Nephron (organoid): ENCODE measurements around the gene ASTE1.

Source experiments
- H3K27ac Mint-ChIP-seq, 3 experiments: 2 replicates each; pipeline ENCODE4 v1.8.0; 2020; ENCODE audit warnings: mixed read lengths in 3 of 3, mild to moderate bottlenecking in 2 of 3, moderate library complexity in 1 of 3
- H3K27me3 Mint-ChIP-seq: 2 replicates; pipeline ENCODE4 v1.8.0; 2021; ENCODE audit warnings: low read depth, mild to moderate bottlenecking, moderate library complexity, mixed read lengths
- H3K36me3 Mint-ChIP-seq: 2 replicates; pipeline ENCODE4 v1.8.0; 2020; ENCODE audit warnings: low read depth, mixed read lengths
- H3K4me1 Mint-ChIP-seq: 2 replicates; pipeline ENCODE4 v1.8.0; 2020; ENCODE audit warnings: mixed read lengths
- H3K4me3 Mint-ChIP-seq, 3 experiments: 2 replicates each; pipeline ENCODE4 v1.8.0; 2020; ENCODE audit warnings: mild to moderate bottlenecking in 3 of 3, mixed read lengths in 3 of 3, moderate library complexity in 2 of 3
- H3K9me3 Mint-ChIP-seq: 2 replicates; pipeline ENCODE4 v1.8.0; 2020; ENCODE audit warnings: mixed read lengths
- TF ChIP-seq, protein P1 (sequence below), 3 experiments: fragments of 200-600 bp; sonication (generic); IDR thresholded peaks; one replicate each; pipeline ENCODE4 v1.5.0; 2021; ENCODE audit warnings: antibody characterized with exemption in 3 of 3; ENCODE audit not compliant: unreplicated experiment in 3 of 3

The ASTE1 gene, protein sequence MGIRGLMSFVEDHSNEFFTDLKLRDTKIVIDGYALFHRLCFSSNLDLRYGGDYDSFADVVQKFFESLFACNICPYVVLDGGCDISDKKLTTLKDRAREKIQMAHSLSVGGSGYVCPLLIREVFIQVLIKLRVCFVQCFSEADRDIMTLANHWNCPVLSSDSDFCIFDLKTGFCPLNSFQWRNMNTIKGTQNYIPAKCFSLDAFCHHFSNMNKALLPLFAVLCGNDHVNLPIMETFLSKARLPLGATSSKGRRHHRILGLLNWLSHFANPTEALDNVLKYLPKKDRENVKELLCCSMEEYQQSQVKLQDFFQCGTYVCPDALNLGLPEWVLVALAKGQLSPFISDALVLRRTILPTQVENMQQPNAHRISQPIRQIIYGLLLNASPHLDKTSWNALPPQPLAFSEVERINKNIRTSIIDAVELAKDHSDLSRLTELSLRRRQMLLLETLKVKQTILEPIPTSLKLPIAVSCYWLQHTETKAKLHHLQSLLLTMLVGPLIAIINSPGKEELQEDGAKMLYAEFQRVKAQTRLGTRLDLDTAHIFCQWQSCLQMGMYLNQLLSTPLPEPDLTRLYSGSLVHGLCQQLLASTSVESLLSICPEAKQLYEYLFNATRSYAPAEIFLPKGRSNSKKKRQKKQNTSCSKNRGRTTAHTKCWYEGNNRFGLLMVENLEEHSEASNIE

DNA sequence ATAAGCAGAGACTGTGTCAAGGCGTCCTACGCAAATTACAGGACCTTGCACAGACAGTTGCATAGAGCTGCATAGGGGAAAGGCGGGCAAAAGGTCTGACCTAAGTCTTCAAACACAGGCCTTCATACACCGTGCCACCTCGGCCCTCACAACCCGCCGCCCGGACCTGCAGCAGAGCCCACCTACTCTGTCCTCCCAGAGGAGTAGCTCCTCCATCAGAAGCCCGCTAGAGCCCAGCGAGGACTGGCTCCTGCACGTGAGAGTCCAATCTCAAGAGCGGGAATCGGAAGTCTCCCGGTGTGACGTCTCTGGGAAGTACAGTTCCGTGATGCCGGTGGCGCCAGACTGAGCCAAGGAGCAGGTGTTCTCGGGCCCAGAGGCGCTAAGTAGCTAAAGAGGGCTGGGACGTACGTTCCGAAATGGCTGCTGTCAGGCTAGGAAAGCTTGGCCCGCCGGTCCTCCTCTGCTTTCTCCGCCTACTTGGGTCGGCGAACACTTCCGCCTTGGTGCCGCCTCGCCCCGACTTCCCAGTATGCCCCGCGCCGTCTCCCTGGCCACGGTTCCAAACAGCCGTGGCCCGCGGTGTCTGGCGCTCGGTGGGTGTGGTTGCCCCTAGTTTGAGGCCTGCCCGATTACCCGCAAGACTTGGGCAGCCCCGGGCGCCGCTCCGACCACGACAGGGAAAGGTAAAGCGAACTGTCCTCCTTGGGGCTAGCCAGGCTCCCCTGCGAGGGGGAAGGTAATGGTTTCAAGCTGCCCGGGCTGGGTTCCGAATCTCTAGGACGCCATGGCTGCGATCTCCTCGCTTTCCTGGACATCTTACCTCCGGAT lies at the start of gene ASTE1, which contains the start of gene NEK11:
TSS of gene ASTE1 (minus strand) at position 505 of the 831 bp plus-strand sequence. CDS start 1,519 bp downstream, outside the sequence.
TSS of gene NEK11 (plus strand) at position 557 of the 831 bp plus-strand sequence. CDS start 2,832 bp downstream, outside the sequence.
- H3K36me3 Mint-ChIP-seq, result peaks cover 30% of the 10 kb centered on the region
- peak within 1 kb of the TSS; percentile 82 to 94 (median 92) for H3K27ac Mint-ChIP-seq
- TF ChIP-seq, protein P1, sequence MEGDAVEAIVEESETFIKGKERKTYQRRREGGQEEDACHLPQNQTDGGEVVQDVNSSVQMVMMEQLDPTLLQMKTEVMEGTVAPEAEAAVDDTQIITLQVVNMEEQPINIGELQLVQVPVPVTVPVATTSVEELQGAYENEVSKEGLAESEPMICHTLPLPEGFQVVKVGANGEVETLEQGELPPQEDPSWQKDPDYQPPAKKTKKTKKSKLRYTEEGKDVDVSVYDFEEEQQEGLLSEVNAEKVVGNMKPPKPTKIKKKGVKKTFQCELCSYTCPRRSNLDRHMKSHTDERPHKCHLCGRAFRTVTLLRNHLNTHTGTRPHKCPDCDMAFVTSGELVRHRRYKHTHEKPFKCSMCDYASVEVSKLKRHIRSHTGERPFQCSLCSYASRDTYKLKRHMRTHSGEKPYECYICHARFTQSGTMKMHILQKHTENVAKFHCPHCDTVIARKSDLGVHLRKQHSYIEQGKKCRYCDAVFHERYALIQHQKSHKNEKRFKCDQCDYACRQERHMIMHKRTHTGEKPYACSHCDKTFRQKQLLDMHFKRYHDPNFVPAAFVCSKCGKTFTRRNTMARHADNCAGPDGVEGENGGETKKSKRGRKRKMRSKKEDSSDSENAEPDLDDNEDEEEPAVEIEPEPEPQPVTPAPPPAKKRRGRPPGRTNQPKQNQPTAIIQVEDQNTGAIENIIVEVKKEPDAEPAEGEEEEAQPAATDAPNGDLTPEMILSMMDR (IDR thresholded peaks at IDR 0.05; ENCODE audit: unreplicated experiment in 3 of 3), result no peak
- peaks cover 29% of the 10 kb centered on the region for H3K4me1 Mint-ChIP-seq
- H3K9me3 Mint-ChIP-seq, result no peaks in the 10 kb centered on the region
- H3K4me3 Mint-ChIP-seq, result peak within 1 kb of the TSS; percentile 88 to 93 (median 91)
- H3K27me3 Mint-ChIP-seq, result no peaks in the 10 kb centered on the region

DNA sequence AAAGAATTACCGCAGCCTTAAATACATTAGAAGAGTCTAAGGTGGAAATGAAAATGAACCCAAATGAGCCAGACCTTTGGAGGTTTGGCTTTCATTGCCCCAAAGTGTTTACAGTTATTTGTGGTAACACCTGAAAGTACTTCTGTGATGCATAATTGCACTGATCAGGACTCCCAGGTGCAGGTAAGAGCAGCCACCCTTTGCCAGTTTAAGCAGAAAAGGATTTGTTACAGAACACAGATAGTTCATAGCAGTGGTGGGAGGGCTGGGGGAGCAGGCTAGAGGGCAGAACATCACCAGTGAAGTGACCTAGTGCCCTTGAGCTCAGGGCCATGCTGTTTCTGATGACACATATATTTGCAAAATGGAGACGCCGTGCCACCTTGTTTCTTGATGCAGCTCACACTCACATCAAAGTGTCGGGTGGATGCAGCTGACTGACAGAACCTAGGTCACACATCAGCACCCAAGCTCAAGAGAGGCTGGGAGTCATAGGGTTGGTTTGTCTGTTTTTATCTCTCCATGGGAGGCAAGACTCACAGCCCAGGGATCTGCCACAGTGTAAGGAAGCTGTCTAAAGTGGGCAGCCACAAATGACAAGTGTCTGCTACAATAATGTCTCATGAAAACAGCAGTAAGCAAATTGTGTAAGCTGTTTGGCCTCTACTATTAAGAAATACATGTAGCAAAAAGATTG lies 49.2 kb upstream of the ASTE1 start:
- Mint-ChIP-seq H3K27me3 (no peaks in the 10 kb centered on the region), H3K4me3 (no peak overlapping the region), H3K9me3 (no peaks in the 10 kb centered on the region), H3K4me1 (peaks cover 7% of the 10 kb centered on the region), H3K36me3 (no peaks in the 10 kb centered on the region), H3K27ac (no peak overlapping the region)
- TF ChIP-seq, protein P1 (IDR thresholded peaks at IDR 0.05; ENCODE audit: unreplicated experiment in 3 of 3), result no peak

DNA sequence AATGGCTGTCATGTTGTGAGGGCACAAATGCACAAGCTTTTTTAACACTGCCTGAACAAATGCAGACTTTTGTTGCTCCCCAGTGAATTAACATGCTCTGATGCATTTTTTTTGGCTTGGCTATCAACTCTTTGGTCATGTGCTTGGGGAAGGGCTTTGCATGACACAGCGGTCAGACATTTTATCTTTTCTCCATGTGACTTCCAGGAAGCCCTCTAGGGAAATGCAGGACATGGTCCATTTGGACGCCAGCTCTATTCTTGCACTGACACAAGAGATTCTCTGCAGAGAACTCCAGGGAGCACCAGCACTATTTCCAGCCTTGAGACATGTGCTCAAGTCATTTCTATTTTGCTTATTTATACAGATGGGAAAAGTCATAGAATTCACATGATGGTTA lies 46.2 kb upstream of the ASTE1 start:
- TF ChIP-seq, protein P1 (IDR thresholded peaks at IDR 0.05; ENCODE audit: unreplicated experiment in 3 of 3), result no peak
- Mint-ChIP-seq H3K9me3 (no peaks in the 10 kb centered on the region), H3K4me1 (peaks cover 4% of the 10 kb centered on the region), H3K27ac (no peak overlapping the region), H3K36me3 (no peaks in the 10 kb centered on the region), H3K27me3 (no peaks in the 10 kb centered on the region), H3K4me3 (no peak overlapping the region)

DNA sequence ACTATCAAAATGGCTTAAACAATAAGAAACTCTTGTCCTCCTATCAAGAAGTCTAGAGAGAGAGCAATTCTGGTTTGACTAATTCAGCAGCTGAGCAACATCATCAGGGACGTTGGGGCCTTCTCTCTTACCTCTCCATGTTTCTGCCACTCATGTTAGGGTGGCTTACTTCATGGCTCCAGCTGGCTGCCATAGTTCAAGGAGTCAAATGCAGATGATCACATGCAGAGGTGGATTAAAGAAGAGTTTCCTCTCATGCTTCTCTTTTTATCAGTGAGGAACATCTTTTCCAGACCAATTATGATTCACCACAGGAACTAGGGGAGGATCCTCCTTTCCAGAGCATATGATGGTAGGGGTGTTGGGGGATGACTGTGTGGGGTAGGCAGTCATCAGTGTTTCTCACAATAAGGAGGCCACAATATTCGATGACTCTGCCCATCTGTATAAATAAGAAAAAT lies 45.5 kb upstream of the ASTE1 start:
- no peak overlapping the region for H3K27ac Mint-ChIP-seq
- no peak overlapping the region for H3K4me3 Mint-ChIP-seq
- no peaks in the 10 kb centered on the region for H3K4me1 Mint-ChIP-seq
- TF ChIP-seq, protein P1 (IDR thresholded peaks at IDR 0.05; ENCODE audit: unreplicated experiment in 3 of 3), result no peak
- no peaks in the 10 kb centered on the region for H3K36me3 Mint-ChIP-seq
- H3K9me3 Mint-ChIP-seq, result no peaks in the 10 kb centered on the region
- no peaks in the 10 kb centered on the region for H3K27me3 Mint-ChIP-seq

DNA sequence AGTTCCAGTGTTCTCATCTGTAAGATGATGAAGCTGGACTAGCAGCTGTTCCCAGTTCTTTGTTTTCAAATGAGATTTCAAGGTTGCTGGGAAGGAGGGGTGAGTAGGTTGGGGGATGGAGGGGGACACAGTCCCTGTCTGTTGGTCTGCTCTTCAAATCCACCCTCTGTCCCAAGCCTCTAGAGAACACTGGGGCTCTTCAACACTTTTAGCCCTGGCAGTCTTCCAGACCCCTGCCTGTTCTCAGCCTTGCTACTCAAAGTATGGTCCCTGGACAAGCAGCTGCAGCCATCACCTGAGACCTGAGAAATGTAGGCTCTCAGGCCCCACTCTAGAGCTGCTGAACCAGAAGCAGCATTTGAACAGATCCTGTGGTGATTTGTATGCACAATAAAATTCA lies 41.4 kb upstream of the ASTE1 start:
- Mint-ChIP-seq H3K4me3 (no peak overlapping the region), H3K9me3 (no peaks in the 10 kb centered on the region), H3K36me3 (no peaks in the 10 kb centered on the region), H3K27me3 (no peaks in the 10 kb centered on the region), H3K4me1 (no peaks in the 10 kb centered on the region), H3K27ac (no peak overlapping the region)
- TF ChIP-seq, protein P1 (IDR thresholded peaks at IDR 0.05; ENCODE audit: unreplicated experiment in 3 of 3), result no peak
